Upper lobe of left lung (tissue), 6 donors: ENCODE measurements around the gene MEIS1. TPM values are rescaled to one million over a fixed set of nuclear protein-coding genes. Genes with fewer than 3 reads are reported as not detected.

Experiments
- ATAC-seq, 2 donors: fragments of 200-7000 bp; cut with Tn5 transposase; one replicate each; pipeline ENCODE4 v1.9.1; 2022; ENCODE audit warnings: mild to moderate bottlenecking in 2 of 2, moderate library complexity in 2 of 2; ENCODE audit not compliant: low FRiP score in 2 of 2
- DNase-seq, 2 donors: peaks; one replicate each; pipeline ENCODE4 v3.0.0-alpha.2; 2019 to 2020
- H3K27ac ChIP-seq, 4 donors: fragments of 200-600 bp; sonication (generic); one replicate each; pipeline ENCODE4 v1.5.1; 2016 to 2019
- H3K27me3 ChIP-seq, 4 donors: fragments of 200-600 bp; sonication (generic); one replicate each; pipeline ENCODE4 v1.5.1; 2017 to 2019
- H3K36me3 ChIP-seq, 4 donors: fragments of 200-600 bp; sonication (generic); one replicate each; pipeline ENCODE4 v1.5.1; 2016 to 2019
- H3K4me1 ChIP-seq, 4 donors: fragments of 200-600 bp; sonication (generic); one replicate each; pipeline ENCODE4 v1.5.1; 2018 to 2019
- H3K4me3 ChIP-seq, 4 donors: fragments of 200-600 bp; sonication (generic); one replicate each; pipeline ENCODE4 v1.5.1; 2017 to 2019; ENCODE audit warnings: mild to moderate bottlenecking in 2 of 4, moderate library complexity in 1 of 4
- H3K9me3 ChIP-seq, 4 donors: fragments of 200-600 bp; sonication (generic); one replicate each; pipeline ENCODE4 v1.5.1; 2018 to 2019
- EP300 ChIP-seq, 4 donors: sonication (generic); formaldehyde crosslinking; IDR thresholded peaks; one replicate each; pipeline ENCODE4 v1.5.1; 2017; ENCODE audit warnings: antibody characterized with exemption in 4 of 4, control low read depth in 2 of 4
- POLR2A ChIP-seq, 4 donors: fragments of 450-650 bp; IDR thresholded peaks; one replicate each; pipeline ENCODE4 v1.5.1; 2016 to 2017; ENCODE audit warnings: antibody characterized with exemption in 4 of 4, mild to moderate bottlenecking in 2 of 4
- POLR2AphosphoS5 ChIP-seq, 2 donors: sonication (generic); formaldehyde crosslinking; IDR thresholded peaks; one replicate each; pipeline ENCODE4 v1.5.1; 2017; ENCODE audit warnings: antibody characterized with exemption in 2 of 2
- WGBS, 2 donors: methylation state at CpG; one replicate each; pipeline ENCODE4 v1.1.5; 2017 to 2018; 5-methylcytosine and 5-hydroxymethylcytosine counted together
- total RNA-seq, 6 donors: library from RNA; depleted of rRNA in 4 of 6; stranded (reverse); fragments of >200 nt in 4 of 6; gene quantifications; one replicate each; pipeline versions ENCODE4 v1.1.0 to v1.2.1, GENCODE V29; 2016 to 2021
- TF ChIP-seq, protein P1 (sequence below), 6 experiments: fragments of 450-650 bp in 4 of 6; fragments of 200-600 bp in 2 of 6; sonication (generic) in 2 of 6; IDR thresholded peaks; one replicate each; pipeline ENCODE4 v1.5.1; 2016 to 2019; ENCODE audit warnings: antibody characterized with exemption in 6 of 6
- donor health status: DM: no; HTN: no; CAD: no; lungs with moderate emphysema.
- donor health status: DM: no; HTN: yes; CAD: no; lungs with severe emphysema.

Gene MEIS1
- total RNA-seq, 6 donors from 2014 or later = 23.1 to 43.9 (median 30.0) TPM

GRCh38 chr2:66501267-66501666, 66.3 kb downstream of the MEIS1 start:
- no peak for DNase-seq
- H3K27ac ChIP-seq = no peak overlapping the region
- ATAC-seq = no peak
- no peaks in the 10 kb centered on the region for H3K27me3 ChIP-seq
- no peak overlapping the region for H3K4me3 ChIP-seq
- TF ChIP-seq EP300 (IDR thresholded peaks at IDR 0.05) (no peak), POLR2AphosphoS5 (IDR thresholded peaks at IDR 0.05) (no peak), POLR2A (IDR thresholded peaks at IDR 0.05) (no peak)
- TF ChIP-seq, protein P1, sequence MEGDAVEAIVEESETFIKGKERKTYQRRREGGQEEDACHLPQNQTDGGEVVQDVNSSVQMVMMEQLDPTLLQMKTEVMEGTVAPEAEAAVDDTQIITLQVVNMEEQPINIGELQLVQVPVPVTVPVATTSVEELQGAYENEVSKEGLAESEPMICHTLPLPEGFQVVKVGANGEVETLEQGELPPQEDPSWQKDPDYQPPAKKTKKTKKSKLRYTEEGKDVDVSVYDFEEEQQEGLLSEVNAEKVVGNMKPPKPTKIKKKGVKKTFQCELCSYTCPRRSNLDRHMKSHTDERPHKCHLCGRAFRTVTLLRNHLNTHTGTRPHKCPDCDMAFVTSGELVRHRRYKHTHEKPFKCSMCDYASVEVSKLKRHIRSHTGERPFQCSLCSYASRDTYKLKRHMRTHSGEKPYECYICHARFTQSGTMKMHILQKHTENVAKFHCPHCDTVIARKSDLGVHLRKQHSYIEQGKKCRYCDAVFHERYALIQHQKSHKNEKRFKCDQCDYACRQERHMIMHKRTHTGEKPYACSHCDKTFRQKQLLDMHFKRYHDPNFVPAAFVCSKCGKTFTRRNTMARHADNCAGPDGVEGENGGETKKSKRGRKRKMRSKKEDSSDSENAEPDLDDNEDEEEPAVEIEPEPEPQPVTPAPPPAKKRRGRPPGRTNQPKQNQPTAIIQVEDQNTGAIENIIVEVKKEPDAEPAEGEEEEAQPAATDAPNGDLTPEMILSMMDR (IDR thresholded peaks at IDR 0.05) = no peak
- peaks cover 8 to 22% (median 15%) of the 10 kb centered on the region in 4 donors for H3K4me1 ChIP-seq
- H3K9me3 ChIP-seq = no peaks in the 10 kb centered on the region
- peaks cover 0 to 3% (median 0%) of the 10 kb centered on the region in 4 donors for H3K36me3 ChIP-seq

GRCh38 chr2:66506265-66506664, 71.3 kb downstream of the MEIS1 start:
- 79 to 87% methylated on average over 5 of the region's 5 CpGs for WGBS, 2 donors
- H3K36me3 ChIP-seq = no peaks in the 10 kb centered on the region
- no peaks in the 10 kb centered on the region for H3K9me3 ChIP-seq
- peaks cover 20 to 35% (median 30%) of the 10 kb centered on the region in 4 donors for H3K4me1 ChIP-seq
- H3K27me3 ChIP-seq = no peaks in the 10 kb centered on the region
- peak overlapping the region in 1 of 4 donors; percentile 54 for H3K27ac ChIP-seq
- H3K4me3 ChIP-seq = no peak overlapping the region
- TF ChIP-seq, protein P1 (IDR thresholded peaks at IDR 0.05) = no peak
- TF ChIP-seq EP300 (IDR thresholded peaks at IDR 0.05) = no peak
- no peak for TF ChIP-seq POLR2A (IDR thresholded peaks at IDR 0.05)
- no peak for DNase-seq
- no peak for ATAC-seq

- H3K4me1 ChIP-seq = peaks cover 20 to 37% (median 30%) of the 10 kb centered on the region in 4 donors
- DNase-seq (no peak), ATAC-seq (no peak)
- TF ChIP-seq EP300 (IDR thresholded peaks at IDR 0.05) (no peak), POLR2AphosphoS5 (IDR thresholded peaks at IDR 0.05) (no peak), POLR2A (IDR thresholded peaks at IDR 0.05) (no peak)
- TF ChIP-seq, protein P1 (IDR thresholded peaks at IDR 0.05) = no peak
- WGBS, 2 donors = 61 to 67% methylated on average over 13 of the region's 13 CpGs
- peak overlapping the region; percentile 11 to 54 (median 44) for H3K27ac ChIP-seq
- no peaks in the 10 kb centered on the region for H3K27me3 ChIP-seq
- H3K4me3 ChIP-seq = no peak overlapping the region
- no peaks in the 10 kb centered on the region for H3K36me3 ChIP-seq
- no peaks in the 10 kb centered on the region for H3K9me3 ChIP-seq
These were observed 72.8 kb downstream of the MEIS1 start for GRCh38 chr2:66507673-66508201.

DNA sequence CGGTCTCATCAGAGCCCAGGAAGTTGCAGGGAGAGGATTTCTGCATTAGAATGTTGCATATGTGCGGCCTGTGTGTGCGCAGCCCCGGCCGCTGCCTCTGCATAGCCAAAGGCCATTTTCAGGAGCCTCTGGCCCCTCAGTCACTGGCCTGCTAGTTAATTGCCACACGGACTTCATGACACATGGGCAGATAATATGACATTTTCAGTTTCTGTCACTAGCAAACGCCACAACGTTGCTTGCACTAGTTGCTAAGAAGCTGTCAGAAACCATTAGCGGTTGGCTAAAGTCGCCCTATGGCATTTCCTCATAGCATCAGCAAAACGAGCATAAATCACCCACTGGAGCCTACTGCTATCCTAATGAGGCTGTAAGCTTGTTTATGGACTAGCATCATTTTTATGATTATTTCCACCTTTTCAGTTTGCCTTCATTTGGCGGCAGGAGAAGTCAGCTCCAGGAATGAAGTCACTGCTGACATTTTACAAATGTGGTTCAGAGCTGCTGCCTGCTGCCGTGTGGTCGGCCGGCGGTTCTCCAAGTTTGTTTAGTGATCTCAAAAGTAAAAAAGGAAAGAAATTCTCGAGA, 73.7 kb downstream of the MEIS1 start:
- no peak for TF ChIP-seq POLR2AphosphoS5 (IDR thresholded peaks at IDR 0.05)
- no peak for TF ChIP-seq EP300 (IDR thresholded peaks at IDR 0.05)
- TF ChIP-seq POLR2A (IDR thresholded peaks at IDR 0.05) = no peak
- TF ChIP-seq, protein P1 (IDR thresholded peaks at IDR 0.05) = no peak
- peak overlapping the region; percentile 6 to 54 (median 27) for H3K27ac ChIP-seq
- no peaks in the 10 kb centered on the region for H3K36me3 ChIP-seq
- H3K27me3 ChIP-seq = no peaks in the 10 kb centered on the region
- 36 to 48% methylated on average over 16 to 17 of the region's 17 CpGs for WGBS, 2 donors
- H3K4me3 ChIP-seq = peak overlapping the region in 1 of 4 donors; percentile 12
- H3K4me1 ChIP-seq = peaks cover 20 to 43% (median 30%) of the 10 kb centered on the region in 4 donors
- ATAC-seq = no peak
- no peaks in the 10 kb centered on the region for H3K9me3 ChIP-seq
- peak in 1 of 2 donors; percentile 47 for DNase-seq
